Mesenchymal stem cell (in vitro differentiated cells and primary cell): ENCODE data around the gene KRTAP9-3. TPM values are rescaled to one million over a fixed set of nuclear protein-coding genes. Genes with fewer than 3 reads are reported as not detected.
A peak's percentile ranks its signal among the peaks of the same experiment; 100 is the strongest.
"Not testable (repeated sequence)": the region's sequence is repeated elsewhere in the genome, so short reads cannot be mapped to it uniquely, and the experiment has no call there.

ENCODE experiments used
- DNase-seq: peaks from one replicate; pipeline ENCODE4 v3.0.0-alpha.2; 2013
- H2AFZ ChIP-seq: one replicate; pipeline ENCODE4 v1.6.1; 2013; ENCODE audit warnings: low read depth, mild to moderate bottlenecking, control low read depth, inconsistent platforms, low read length, moderate library complexity
- H2AK5ac ChIP-seq: 2 replicates; pipeline ENCODE4 v1.6.1; 2013; ENCODE audit warnings: low read length, moderate library complexity, mild to moderate bottlenecking, inconsistent platforms; ENCODE audit not compliant: severe bottlenecking
- H2BK120ac ChIP-seq: one replicate; pipeline ENCODE4 v1.6.1; 2013; ENCODE audit warnings: low read depth, mild to moderate bottlenecking, inconsistent platforms, low read length, moderate library complexity
- H2BK12ac ChIP-seq, 2 experiments: one replicate each; pipeline ENCODE4 v1.6.1; 2013; ENCODE audit warnings: inconsistent platforms in 2 of 2, low read length in 2 of 2, mild to moderate bottlenecking in 2 of 2, moderate library complexity in 2 of 2, control low read depth in 1 of 2
- H2BK15ac ChIP-seq: one replicate; pipeline ENCODE4 v1.6.1; 2013; ENCODE audit warnings: mild to moderate bottlenecking, low read depth, inconsistent platforms; ENCODE audit not compliant: poor library complexity, severe bottlenecking
- H2BK5ac ChIP-seq: 2 replicates; pipeline ENCODE4 v1.6.1; 2013; ENCODE audit warnings: low read depth, mild to moderate bottlenecking, low read length, control low read depth, inconsistent platforms; ENCODE audit not compliant: poor library complexity, severe bottlenecking
- H3K14ac ChIP-seq, 2 experiments: one replicate each; pipeline ENCODE4 v1.6.1; 2013; ENCODE audit warnings: inconsistent platforms in 2 of 2, low read length in 2 of 2, control low read depth in 1 of 2, mild to moderate bottlenecking in 1 of 2, moderate library complexity in 1 of 2
- H3K18ac ChIP-seq, 2 experiments: one replicate each; pipeline ENCODE4 v1.6.1; 2013; ENCODE audit warnings: inconsistent platforms in 2 of 2, low read length in 2 of 2, control low read depth in 1 of 2, low read depth in 1 of 2, mild to moderate bottlenecking in 1 of 2
- H3K23ac ChIP-seq, 2 experiments: one replicate each; pipeline ENCODE4 v1.6.1; 2013; ENCODE audit warnings: inconsistent platforms in 2 of 2, low read length in 2 of 2, mild to moderate bottlenecking in 2 of 2, moderate library complexity in 2 of 2, control low read depth in 1 of 2
- H3K27ac ChIP-seq: 2 replicates; pipeline ENCODE4 v1.5.1; 2013; ENCODE audit warnings: mild to moderate bottlenecking, moderate library complexity, low read length, control low read depth, inconsistent platforms; ENCODE audit not compliant: poor library complexity, severe bottlenecking
- H3K27me3 ChIP-seq, 2 experiments: 2 replicates each; pipeline versions ENCODE4 v1.6.1 to v1.7.0; 2013; ENCODE audit warnings: low read length in 2 of 2, mild to moderate bottlenecking in 2 of 2, moderate library complexity in 2 of 2, control low read depth in 1 of 2, inconsistent platforms in 1 of 2; ENCODE audit not compliant: control insufficient read depth in 1 of 2, insufficient read depth in 1 of 2
- H3K36me3 ChIP-seq, 2 experiments: 2 replicates each; pipeline versions ENCODE4 v1.6.1 to v1.7.0; 2013; ENCODE audit warnings: low read length in 2 of 2, control low read depth in 1 of 2, inconsistent platforms in 1 of 2, low read depth in 1 of 2, mild to moderate bottlenecking in 1 of 2; ENCODE audit not compliant: insufficient read depth in 2 of 2, control insufficient read depth in 1 of 2
- H3K4ac ChIP-seq, 2 experiments: one replicate each; pipeline ENCODE4 v1.6.1; 2013; ENCODE audit warnings: inconsistent platforms in 2 of 2, low read length in 2 of 2, mild to moderate bottlenecking in 2 of 2, moderate library complexity in 2 of 2, control low read depth in 1 of 2, low read depth in 1 of 2
- H3K4me1 ChIP-seq: 2 replicates; pipeline ENCODE4 v1.6.1; 2013; ENCODE audit warnings: low read depth, low read length, control low read depth; ENCODE audit not compliant: control insufficient read depth, insufficient read depth
- H3K4me2 ChIP-seq: 2 replicates; pipeline ENCODE4 v1.6.1; 2013; ENCODE audit warnings: low read length, mild to moderate bottlenecking, inconsistent platforms; ENCODE audit not compliant: poor library complexity, severe bottlenecking
- H3K4me3 ChIP-seq, 2 experiments: 2 replicates each; pipeline versions ENCODE4 v1.5.1 to v1.7.0; 2013; ENCODE audit warnings: low read length in 2 of 2, mild to moderate bottlenecking in 2 of 2, control low read depth in 1 of 2, low read depth in 1 of 2; ENCODE audit not compliant: insufficient read depth in 1 of 2
- H3K79me1 ChIP-seq: replicated peaks from 2 replicates; pipeline ENCODE4 v1.6.1; 2013; ENCODE audit warnings: mild to moderate bottlenecking, control low read depth, low read length, inconsistent platforms; ENCODE audit not compliant: poor library complexity, severe bottlenecking
- H3K9ac ChIP-seq: 2 replicates; pipeline ENCODE4 v1.7.0; 2013; ENCODE audit warnings: mild to moderate bottlenecking, low read length, moderate library complexity
- H3K9me3 ChIP-seq: 2 replicates; pipeline ENCODE4 v1.7.0; 2013; ENCODE audit warnings: mild to moderate bottlenecking, low read length; ENCODE audit not compliant: control insufficient read depth
- H4K8ac ChIP-seq: one replicate; pipeline ENCODE4 v1.6.1; 2013; ENCODE audit warnings: inconsistent platforms, mild to moderate bottlenecking, low read length, moderate library complexity
- H4K91ac ChIP-seq: one replicate; pipeline ENCODE4 v1.6.1; 2013; ENCODE audit warnings: mild to moderate bottlenecking, low read length, inconsistent platforms
- WGBS: methylation state at CpG from one replicate; pipeline ENCODE4 v1.1.7; 2013; ENCODE audit warnings: mixed read lengths; 5-methylcytosine and 5-hydroxymethylcytosine counted together
- polyA plus RNA-seq, 2 experiments: library from polyadenylated mRNA; stranded (reverse); fragments of 200-250 nt; gene quantifications; one replicate each; pipeline ENCODE4 v1.2.3, GENCODE V29; 2013

KRTAP9-3 gene, protein sequence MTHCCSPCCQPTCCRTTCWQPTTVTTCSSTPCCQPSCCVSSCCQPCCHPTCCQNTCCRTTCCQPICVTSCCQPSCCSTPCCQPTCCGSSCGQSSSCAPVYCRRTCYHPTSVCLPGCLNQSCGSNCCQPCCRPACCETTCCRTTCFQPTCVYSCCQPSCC
- not detected for polyA plus RNA-seq (2013, experiment 1 of 2)
- not detected for polyA plus RNA-seq (2013, experiment 2 of 2)

GRCh38 chr17:41232399-41233105 lies at the start of gene KRTAP9-3:
TSS of gene KRTAP9-3 (plus strand) at chr17:41232449. CDS start at chr17:41232502, 53 bp downstream.
- not testable (repeated sequence) for H3K36me3 ChIP-seq, H2BK120ac ChIP-seq, H3K4me1 ChIP-seq, H2AK5ac ChIP-seq, H3K27me3 ChIP-seq, H3K9me3 ChIP-seq, H2BK15ac ChIP-seq, H4K8ac ChIP-seq, H3K9ac ChIP-seq, DNase-seq, H3K4ac ChIP-seq, H3K79me1 ChIP-seq, H2BK12ac ChIP-seq, H3K18ac ChIP-seq, H3K27ac ChIP-seq, H3K4me2 ChIP-seq, H4K91ac ChIP-seq, H3K14ac ChIP-seq, H2AFZ ChIP-seq, H3K4me3 ChIP-seq, H2BK5ac ChIP-seq
- 94% methylated on average over 1 of the region's 1 CpG for WGBS
- H3K23ac ChIP-seq = peak within 1 kb of the TSS in 1 of 2 experiments; percentile 9

- Histone ChIP-seq H3K27me3 (no peaks in the 10 kb centered on the region), H3K23ac (no peak within 1 kb of the TSS), H3K9ac (no peak within 1 kb of the TSS), H2AK5ac (no peak within 1 kb of the TSS), H3K27ac (no peak within 1 kb of the TSS), H2BK5ac (no peak within 1 kb of the TSS), H3K4me1 (peaks cover under 1% of the 10 kb centered on the region), H2BK120ac (no peak within 1 kb of the TSS), H3K4me3 (no peak within 1 kb of the TSS), H3K9me3 (no peaks in the 10 kb centered on the region), H2BK12ac (no peak within 1 kb of the TSS), H3K79me1 (no peaks in the 10 kb centered on the region), H3K4ac (no peak within 1 kb of the TSS), H2AFZ (no peak within 1 kb of the TSS), H4K8ac (no peak within 1 kb of the TSS), H3K4me2 (no peak within 1 kb of the TSS), H3K14ac (no peak within 1 kb of the TSS), H4K91ac (no peak within 1 kb of the TSS), H2BK15ac (no peak within 1 kb of the TSS), H3K36me3 (no peaks in the 10 kb centered on the region), H3K18ac (no peak within 1 kb of the TSS)
- 87% methylated on average over 8 of the region's 9 CpGs for WGBS
- no peak for DNase-seq
Observed at GRCh38 chr17:41184480-41184961, 47.7 kb upstream of the KRTAP9-3 start, which contains the start of gene KRTAP4-1. TSS of gene KRTAP4-1 (minus strand) at chr17:41184911. CDS start at chr17:41184854, 57 bp downstream.

GRCh38 chr17:41185001-41185400 lies 47.2 kb upstream of the KRTAP9-3 start:
- 55% methylated on average over 1 of the region's 1 CpG for WGBS

GRCh38 chr17:41186872-41187271 lies 45.4 kb upstream of the KRTAP9-3 start:
- H3K27ac ChIP-seq = no peak overlapping the region
- DNase-seq = no peak
- no peaks in the 10 kb centered on the region for H3K9me3 ChIP-seq
- peaks cover 6% of the 10 kb centered on the region for H3K4me1 ChIP-seq
- no peak overlapping the region for H3K9ac ChIP-seq
- no peaks in the 10 kb centered on the region for H3K27me3 ChIP-seq
- H3K4me2 ChIP-seq = no peak overlapping the region
- H3K4me3 ChIP-seq = no peak overlapping the region
- H2BK12ac ChIP-seq = no peak overlapping the region
- no peaks in the 10 kb centered on the region for H3K36me3 ChIP-seq
- H2AFZ ChIP-seq = no peak overlapping the region
- H3K14ac ChIP-seq = no peak overlapping the region
- no peaks in the 10 kb centered on the region for H3K79me1 ChIP-seq
- no peak overlapping the region for H2BK15ac ChIP-seq
- H2BK120ac ChIP-seq = no peak overlapping the region
- no peak overlapping the region for H3K4ac ChIP-seq
- no peak overlapping the region for H4K8ac ChIP-seq
- H3K18ac ChIP-seq = no peak overlapping the region
- H2AK5ac ChIP-seq = no peak overlapping the region
- 93% methylated on average over 2 of the region's 2 CpGs for WGBS
- H4K91ac ChIP-seq = no peak overlapping the region
- no peak overlapping the region for H3K23ac ChIP-seq
- no peak overlapping the region for H2BK5ac ChIP-seq

More at GRCh38 chr17:41185001-41185400, 47.2 kb upstream of the KRTAP9-3 start:
- DNase-seq = no peak
- no peak overlapping the region for H3K18ac ChIP-seq
- H3K4me2 ChIP-seq = no peak overlapping the region
- peaks cover 2% of the 10 kb centered on the region for H3K4me1 ChIP-seq
- H3K9me3 ChIP-seq = no peaks in the 10 kb centered on the region
- no peak overlapping the region for H4K91ac ChIP-seq
- H3K36me3 ChIP-seq = no peaks in the 10 kb centered on the region
- H3K9ac ChIP-seq = no peak overlapping the region
- no peak overlapping the region for H2AK5ac ChIP-seq
- no peak overlapping the region for H4K8ac ChIP-seq
- H2BK120ac ChIP-seq = no peak overlapping the region
- H3K4ac ChIP-seq = no peak overlapping the region
- no peak overlapping the region for H3K4me3 ChIP-seq
- H3K79me1 ChIP-seq = no peaks in the 10 kb centered on the region
- no peak overlapping the region for H2BK5ac ChIP-seq
- H3K27ac ChIP-seq = no peak overlapping the region
- no peak overlapping the region for H3K14ac ChIP-seq
- H2AFZ ChIP-seq = no peak overlapping the region
- H2BK12ac ChIP-seq = no peak overlapping the region
- no peak overlapping the region for H2BK15ac ChIP-seq
- no peak overlapping the region for H3K23ac ChIP-seq
- no peaks in the 10 kb centered on the region for H3K27me3 ChIP-seq
